Natural killer cell (primary cell): ENCODE data around the gene DUSP12. TPM values are rescaled to one million over a fixed set of nuclear protein-coding genes. Genes with fewer than 3 reads are reported as not detected.

Source experiments
- ATAC-seq, 3 donors: fragments of 150-1000 bp in 2 of 3; fragments of 200-7000 bp in 1 of 3; cut with Tn5 transposase; 1 replicate in 1 of 3; 2 replicates in 2 of 3; pipeline ENCODE4 v1.10.0; 2021; ENCODE audit warnings: mild to moderate bottlenecking in 2 of 3, moderate library complexity in 2 of 3
- DNase-seq, 2 donors: peaks; one replicate each; pipeline versions ENCODE4 v3.0.0 to v3.0.0-alpha.2; 2013 to 2021; ENCODE audit warnings: mixed read lengths in 1 of 2
- H3K27ac ChIP-seq: one replicate; pipeline ENCODE4 v1.5.1; 2013; ENCODE audit warnings: mild to moderate bottlenecking, low read length
- H3K27me3 ChIP-seq: one replicate; pipeline ENCODE4 v1.6.1; 2013; ENCODE audit warnings: low read length; ENCODE audit not compliant: control insufficient read depth, insufficient read depth
- H3K36me3 ChIP-seq: one replicate; pipeline ENCODE4 v1.6.1; 2013; ENCODE audit warnings: low read length; ENCODE audit not compliant: control insufficient read depth, insufficient read depth
- H3K4me1 ChIP-seq: one replicate; pipeline ENCODE4 v1.6.1; 2013; ENCODE audit warnings: low read length; ENCODE audit not compliant: control insufficient read depth, insufficient read depth
- H3K4me3 ChIP-seq: one replicate; pipeline ENCODE4 v1.5.1; 2013; ENCODE audit warnings: low read length
- H3K9me3 ChIP-seq: one replicate; pipeline ENCODE4 v1.6.1; 2013; ENCODE audit warnings: low read length; ENCODE audit not compliant: control insufficient read depth, insufficient read depth
- H3K27ac Mint-ChIP-seq, 2 donors: one replicate each; pipeline ENCODE4 v1.8.0; 2022; ENCODE audit warnings: mild to moderate bottlenecking in 2 of 2, mixed read lengths in 2 of 2, moderate library complexity in 1 of 2
- H3K27me3 Mint-ChIP-seq, 2 donors: one replicate each; pipeline ENCODE4 v1.8.0; 2022; ENCODE audit warnings: low read depth in 2 of 2, mixed read lengths in 2 of 2
- H3K36me3 Mint-ChIP-seq: one replicate; pipeline ENCODE4 v1.8.0; 2022; ENCODE audit warnings: mixed read lengths
- H3K4me1 Mint-ChIP-seq, 2 donors: one replicate each; pipeline ENCODE4 v1.8.0; 2022; ENCODE audit warnings: mixed read lengths in 2 of 2
- H3K4me3 Mint-ChIP-seq: one replicate; pipeline ENCODE4 v1.8.0; 2022; ENCODE audit warnings: mild to moderate bottlenecking, moderate library complexity, mixed read lengths
- H3K9me3 Mint-ChIP-seq, 2 donors: one replicate each; pipeline ENCODE4 v1.8.0; 2022; ENCODE audit warnings: mixed read lengths in 2 of 2
- WGBS: methylation state at CpG from one replicate; pipeline ENCODE4 v1.1.7; 2013; ENCODE audit warnings: missing lambda C conversion rate; ENCODE audit not compliant: insufficient coverage; 5-methylcytosine and 5-hydroxymethylcytosine counted together
- intact Hi-C: fragments of 100-400 bp; cut with micrococcal nuclease; formaldehyde crosslinking; loops from one replicate; pipeline ENCODE4 v1.14.2; 2022
- total RNA-seq, 4 donors: library from RNA; stranded (reverse); fragments of 120-200 nt in 1 of 4; gene quantifications; one replicate each; pipeline versions ENCODE4 v1.2.3 to v1.2.4, GENCODE V29; 2013 to 2022
- TF ChIP-seq, protein P1 (sequence below): fragments of 200-600 bp; IDR thresholded peaks from one replicate; pipeline ENCODE4 v1.8.0; 2022; ENCODE audit warnings: antibody characterized with exemption

DUSP12 gene
- total RNA-seq, 3 donors from 2014 or later (not counting 1 experiment from before 2014, with no cell fraction given): 26.9 to 31.7 (median 28.5) TPM

DNA sequence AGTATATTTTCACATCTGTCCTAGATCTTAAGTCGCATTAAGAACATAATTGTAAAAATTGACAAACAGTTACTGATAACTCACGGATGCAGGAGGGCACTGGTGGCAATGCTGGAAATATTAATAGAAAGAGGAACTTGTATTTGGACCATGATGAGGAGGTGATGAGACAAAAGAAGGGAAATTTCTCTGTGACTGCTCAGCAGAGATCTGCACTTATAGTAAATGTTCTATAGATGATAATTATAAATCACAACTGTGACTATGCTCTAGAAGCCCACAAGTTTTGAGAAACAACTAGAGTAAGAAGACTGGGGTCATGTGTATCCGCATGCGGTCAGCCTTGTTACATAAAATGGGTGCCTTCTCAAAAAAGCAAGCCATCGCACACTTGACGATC is 8.7 kb upstream of the DUSP12 start:
- Histone ChIP-seq H3K4me3 (no peak overlapping the region), H3K9me3 (no peaks in the 10 kb centered on the region), H3K27me3 (no peaks in the 10 kb centered on the region), H3K27ac (no peak overlapping the region), H3K36me3 (no peaks in the 10 kb centered on the region), H3K4me1 (peaks cover 32% of the 10 kb centered on the region)
- TF ChIP-seq, protein P1, sequence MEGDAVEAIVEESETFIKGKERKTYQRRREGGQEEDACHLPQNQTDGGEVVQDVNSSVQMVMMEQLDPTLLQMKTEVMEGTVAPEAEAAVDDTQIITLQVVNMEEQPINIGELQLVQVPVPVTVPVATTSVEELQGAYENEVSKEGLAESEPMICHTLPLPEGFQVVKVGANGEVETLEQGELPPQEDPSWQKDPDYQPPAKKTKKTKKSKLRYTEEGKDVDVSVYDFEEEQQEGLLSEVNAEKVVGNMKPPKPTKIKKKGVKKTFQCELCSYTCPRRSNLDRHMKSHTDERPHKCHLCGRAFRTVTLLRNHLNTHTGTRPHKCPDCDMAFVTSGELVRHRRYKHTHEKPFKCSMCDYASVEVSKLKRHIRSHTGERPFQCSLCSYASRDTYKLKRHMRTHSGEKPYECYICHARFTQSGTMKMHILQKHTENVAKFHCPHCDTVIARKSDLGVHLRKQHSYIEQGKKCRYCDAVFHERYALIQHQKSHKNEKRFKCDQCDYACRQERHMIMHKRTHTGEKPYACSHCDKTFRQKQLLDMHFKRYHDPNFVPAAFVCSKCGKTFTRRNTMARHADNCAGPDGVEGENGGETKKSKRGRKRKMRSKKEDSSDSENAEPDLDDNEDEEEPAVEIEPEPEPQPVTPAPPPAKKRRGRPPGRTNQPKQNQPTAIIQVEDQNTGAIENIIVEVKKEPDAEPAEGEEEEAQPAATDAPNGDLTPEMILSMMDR: no peak
- Mint-ChIP-seq H3K4me1 (peaks cover 34 to 42% of the 10 kb centered on the region in 2 donors), H3K36me3 (no peaks in the 10 kb centered on the region), H3K27me3 (peaks cover 0 to 4% of the 10 kb centered on the region in 2 donors), H3K4me3 (no peak overlapping the region), H3K27ac (peak overlapping the region; percentile 81 to 84), H3K9me3 (no peaks in the 10 kb centered on the region)
- no peak for DNase-seq
- ATAC-seq: no peak
- WGBS: 74% methylated on average over 4 of the region's 6 CpGs
- intact Hi-C loops: loop anchor here (1.0 kb wide), 2 partner anchors 94 to 254 kb away; no protein-coding TSS in a partner anchor

DNA sequence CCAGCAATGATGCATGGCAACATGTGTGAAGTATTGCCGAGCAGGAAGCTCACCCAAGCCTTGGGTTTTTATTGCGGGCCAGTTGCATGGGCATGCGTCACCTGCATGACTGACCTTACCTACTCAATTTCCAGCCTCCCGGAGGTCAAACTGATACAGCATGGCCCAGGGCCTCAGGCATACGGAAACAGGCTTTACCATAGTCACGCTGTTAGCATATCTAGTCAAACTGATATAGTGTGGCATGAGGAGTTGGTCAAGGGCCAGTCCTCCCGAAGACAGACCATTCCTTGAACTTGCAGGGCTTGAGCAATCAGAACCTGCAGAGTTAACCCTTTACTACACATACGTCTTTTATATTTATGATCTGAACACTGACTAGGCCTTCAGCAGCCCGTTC is 6.4 kb upstream of the DUSP12 start:
- DNase-seq (no peak), ATAC-seq (no peak)
- TF ChIP-seq, protein P1: no peak
- Histone ChIP-seq H3K9me3 (no peaks in the 10 kb centered on the region), H3K36me3 (no peaks in the 10 kb centered on the region), H3K4me3 (no peak overlapping the region), H3K27ac (no peak overlapping the region), H3K27me3 (no peaks in the 10 kb centered on the region), H3K4me1 (peaks cover 31% of the 10 kb centered on the region)
- H3K36me3 Mint-ChIP-seq: no peaks in the 10 kb centered on the region
- H3K27ac Mint-ChIP-seq: no peak overlapping the region
- WGBS: 91% methylated on average over 9 of the region's 9 CpGs
- H3K4me1 Mint-ChIP-seq: peaks cover 33 to 34% of the 10 kb centered on the region in 2 donors
- H3K4me3 Mint-ChIP-seq: no peak overlapping the region
- peaks cover 0 to 7% of the 10 kb centered on the region in 2 donors for H3K27me3 Mint-ChIP-seq
- intact Hi-C loops: no loop called here
- no peaks in the 10 kb centered on the region for H3K9me3 Mint-ChIP-seq

DNA sequence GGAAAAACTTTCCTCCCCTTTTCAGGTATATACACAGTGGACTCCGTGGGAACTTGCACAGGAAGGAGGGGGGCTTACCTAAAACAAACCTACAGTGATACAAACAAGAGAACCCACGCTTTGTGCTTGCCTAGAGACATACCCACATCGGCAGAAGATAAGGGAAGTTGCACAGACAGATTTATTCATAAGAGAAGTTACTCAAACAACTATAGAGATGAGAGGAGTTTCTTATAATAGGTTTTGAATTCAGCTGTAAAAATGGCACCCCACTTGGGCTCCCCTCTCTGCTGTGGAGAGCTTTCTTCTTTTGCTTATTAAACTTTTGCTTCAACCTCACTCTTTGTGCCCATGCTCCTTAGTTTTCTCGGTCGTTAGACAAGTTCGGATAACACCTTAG is 1.8 kb upstream of the DUSP12 start:
- Histone ChIP-seq H3K27me3 (no peaks in the 10 kb centered on the region), H3K9me3 (no peaks in the 10 kb centered on the region), H3K4me1 (peaks cover 17% of the 10 kb centered on the region), H3K36me3 (peaks cover 12% of the 10 kb centered on the region), H3K27ac (no peak overlapping the region), H3K4me3 (no peak overlapping the region)
- H3K36me3 Mint-ChIP-seq: no peaks in the 10 kb centered on the region
- no peaks in the 10 kb centered on the region for H3K9me3 Mint-ChIP-seq
- intact Hi-C loops: no loop called here
- no peak overlapping the region for H3K27ac Mint-ChIP-seq
- DNase-seq (no peak), ATAC-seq (no peak)
- TF ChIP-seq, protein P1: no peak
- peaks cover 0 to 7% of the 10 kb centered on the region in 2 donors for H3K27me3 Mint-ChIP-seq
- WGBS: 89% methylated on average over 3 of the region's 6 CpGs
- no peak overlapping the region for H3K4me3 Mint-ChIP-seq
- H3K4me1 Mint-ChIP-seq: peaks cover 20 to 23% of the 10 kb centered on the region in 2 donors

DNA sequence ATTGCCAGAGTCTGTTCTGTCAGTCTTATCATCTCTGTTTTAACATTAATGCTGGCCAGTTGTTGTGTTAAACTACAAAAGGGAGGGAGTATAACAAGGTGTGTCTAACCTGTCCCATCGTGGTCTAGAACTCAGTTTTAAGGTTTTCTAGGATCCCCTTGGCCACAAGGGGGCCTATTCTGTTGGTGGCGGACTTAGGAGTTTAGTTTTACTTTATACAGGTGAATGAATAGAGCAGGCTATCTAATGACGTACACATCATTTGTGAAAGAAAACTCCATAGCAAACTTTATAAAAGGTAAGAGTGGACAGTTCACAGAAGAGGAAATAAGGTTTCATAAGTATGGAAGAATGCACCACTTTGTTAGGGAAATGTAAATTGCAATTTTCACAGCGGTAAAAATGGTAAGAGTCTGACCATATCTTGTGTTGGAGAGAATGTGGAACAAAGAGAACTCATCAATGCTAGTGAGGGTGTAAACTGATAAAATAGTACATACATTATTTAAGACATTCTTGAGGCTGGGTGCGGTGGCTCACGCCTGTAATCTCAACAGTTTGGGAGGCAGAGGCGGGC is 14.0 kb downstream of the DUSP12 start:
- WGBS: 71% methylated on average over 6 of the region's 7 CpGs
- intact Hi-C loops: no loop called here
- TF ChIP-seq, protein P1: peak; percentile 66
- H3K36me3 Mint-ChIP-seq: no peaks in the 10 kb centered on the region
- H3K27me3 ChIP-seq: no peaks in the 10 kb centered on the region
- H3K4me1 ChIP-seq: peaks cover 21% of the 10 kb centered on the region
- peaks cover 4% of the 10 kb centered on the region for H3K36me3 ChIP-seq
- ATAC-seq (no peak), DNase-seq (peak in 1 of 2 donors; percentile 76)
- H3K4me3 ChIP-seq: no peak overlapping the region
- no peaks in the 10 kb centered on the region for H3K27me3 Mint-ChIP-seq
- peaks cover 28 to 30% of the 10 kb centered on the region in 2 donors for H3K4me1 Mint-ChIP-seq
- peak overlapping the region; percentile 82 for H3K4me3 Mint-ChIP-seq
- no peaks in the 10 kb centered on the region for H3K9me3 ChIP-seq
- H3K27ac ChIP-seq: no peak overlapping the region
- peak overlapping the region; percentile 30 to 53 for H3K27ac Mint-ChIP-seq
- H3K9me3 Mint-ChIP-seq: no peaks in the 10 kb centered on the region
